Endothelial cell of umbilical vein (primary cell): ENCODE measurements around the gene LMAN2. TPM values are rescaled to one million over a fixed set of nuclear protein-coding genes. Genes with fewer than 3 reads are reported as not detected.

Experiments
- BruUV-seq: library from RNA; stranded (reverse); fragments of 400-500 nt; replicated peaks from 2 replicates; lab custom pipeline; 2021; lab: Mats Ljungman, UMichigan
- CTCF ChIA-PET: fragments of 300-600, 350-600 bp; sonication (Branson Sonifier 250); formaldehyde crosslinking; loops from one replicate; lab custom pipeline; 2021; ENCODE audit warnings: antibody characterized with exemption, inconsistent platforms; lab: Charles Lee
- POLR2A ChIA-PET: fragments of 300-600, 350-600 bp; sonication (Branson Sonifier 250); formaldehyde crosslinking; loops from one replicate; lab custom pipeline; 2021; ENCODE audit warnings: antibody characterized with exemption, inconsistent platforms; lab: Charles Lee
- DNase-seq: peaks from one replicate; pipeline ENCODE4 v3.0.0-alpha.2; 2011; ENCODE audit warnings: low read depth, low spot score
- FAIRE-seq: peaks from 2 replicates; lab custom pipeline; 2011; peaks lifted over from hg19 to GRCh38; lab: Jason Lieb, UNC
- H2AFZ ChIP-seq: 2 replicates; pipeline ENCODE4 v1.6.0; 2012; ENCODE audit warnings: low read depth, low read length, control low read depth, inconsistent platforms
- H3K27ac ChIP-seq: 2 replicates; pipeline ENCODE4 v1.5.1; 2011; ENCODE audit warnings: low read depth, mild to moderate bottlenecking, control low read depth, low read length, moderate library complexity; ENCODE audit not compliant: insufficient read depth
- H3K27me3 ChIP-seq, 2 experiments: 2 replicates each; pipeline versions ENCODE4 v1.6.0 to v1.6.1; 2011; ENCODE audit warnings: low read length in 2 of 2, mixed read lengths in 1 of 2; ENCODE audit not compliant: control insufficient read depth in 2 of 2, insufficient read depth in 2 of 2
- H3K36me3 ChIP-seq, 2 experiments: 2 replicates in 1 of 2; 3 replicates in 1 of 2; pipeline ENCODE4 v1.5.1; 2011; ENCODE audit warnings: low read length in 2 of 2, mild to moderate bottlenecking in 1 of 2, moderate library complexity in 1 of 2; ENCODE audit not compliant: control insufficient read depth in 2 of 2, insufficient read depth in 2 of 2; ENCODE audit errors: extremely low read depth in 1 of 2
- H3K4me1 ChIP-seq: 3 replicates; pipeline ENCODE4 v1.5.1; 2011; ENCODE audit warnings: mild to moderate bottlenecking, low read length; ENCODE audit not compliant: control insufficient read depth, insufficient read depth; ENCODE audit errors: extremely low read depth
- H3K4me2 ChIP-seq: 2 replicates; pipeline ENCODE4 v1.6.1; 2011; ENCODE audit warnings: low read length, control low read depth, mixed read lengths; ENCODE audit not compliant: insufficient read depth
- H3K4me3 ChIP-seq, 3 experiments: fragments of 200-600 bp in 1 of 3; sonication (generic), shearing (Covaris generic) in 1 of 3; replicated peaks in 1 of 3; 2 replicates each; pipeline ENCODE4 v1.5.1; 2011 to 2016; ENCODE audit warnings: control low read depth in 3 of 3, low read length in 3 of 3, mild to moderate bottlenecking in 2 of 3, inconsistent platforms in 1 of 3, low read depth in 1 of 3, moderate library complexity in 1 of 3; ENCODE audit not compliant: insufficient read depth in 1 of 3
- H3K79me2 ChIP-seq: 2 replicates; pipeline ENCODE4 v1.6.0; 2012; ENCODE audit warnings: low read length, inconsistent platforms; ENCODE audit not compliant: control insufficient read depth, insufficient read depth
- H3K9ac ChIP-seq: replicated peaks from 2 replicates; pipeline ENCODE3; 2011; ENCODE audit warnings: low read length, control low read depth; ENCODE audit not compliant: insufficient read depth; ENCODE audit errors: extremely low read depth
- H3K9me1 ChIP-seq: replicated peaks from 3 replicates; pipeline ENCODE4 v1.6.0; 2011; ENCODE audit warnings: mild to moderate bottlenecking, low read length; ENCODE audit not compliant: control insufficient read depth, insufficient read depth; ENCODE audit errors: extremely low read depth
- H3K9me3 ChIP-seq: replicated peaks from 2 replicates; pipeline ENCODE4 v1.5.1; 2012; ENCODE audit warnings: low read length, inconsistent platforms; ENCODE audit not compliant: control insufficient read depth, insufficient read depth
- H4K20me1 ChIP-seq: replicated peaks from 2 replicates; pipeline ENCODE3; 2011; ENCODE audit warnings: mild to moderate bottlenecking, low read length; ENCODE audit not compliant: control insufficient read depth, insufficient read depth; ENCODE audit errors: extremely low read depth
- EZH2 ChIP-seq: IDR thresholded peaks from 2 replicates; pipeline ENCODE4 v1.6.1; 2012; ENCODE audit warnings: borderline replicate concordance, low read depth, mild to moderate bottlenecking, moderate library complexity, low read length, inconsistent platforms; ENCODE audit not compliant: severe bottlenecking
- FOS ChIP-seq: IDR thresholded peaks from 2 replicates; pipeline ENCODE4 v1.6.1; 2011; ENCODE audit warnings: mild to moderate bottlenecking, low read length, moderate library complexity, borderline replicate concordance; ENCODE audit not compliant: insufficient read depth
- GATA2 ChIP-seq: IDR thresholded peaks from 2 replicates; pipeline ENCODE4 v1.7.0; 2011; ENCODE audit warnings: low read depth, mild to moderate bottlenecking, moderate library complexity, mixed read lengths, low read length; ENCODE audit not compliant: insufficient read length, insufficient read depth
- JUN ChIP-seq: IDR thresholded peaks from 2 replicates; pipeline ENCODE4 v1.6.1; 2011; ENCODE audit warnings: borderline replicate concordance, low read depth; ENCODE audit not compliant: insufficient read length, insufficient read depth
- MAX ChIP-seq: IDR thresholded peaks from 2 replicates; pipeline ENCODE4 v1.6.1; 2011; ENCODE audit not compliant: insufficient read depth, insufficient read length
- MYC ChIP-seq: IDR thresholded peaks from one replicate; pipeline ENCODE4 v1.6.1; 2011; ENCODE audit warnings: mild to moderate bottlenecking, low read depth, low read length
- POLR2AphosphoS5 ChIP-seq: IDR thresholded peaks from 2 replicates; pipeline ENCODE4 v1.6.1; 2012; ENCODE audit warnings: low read depth, mild to moderate bottlenecking, control low read depth, low read length, moderate library complexity; ENCODE audit not compliant: insufficient read depth
- dilution Hi-C: fragments of 300-500 bp; cut with MboI; formaldehyde crosslinking; loops from one replicate; pipeline ENCODE4 v1.15.0; 2019; ENCODE audit warnings: low sequenced_read_pairs; ENCODE audit not compliant: extremely low pct_ligation_motif_present
- intact Hi-C: fragments of 100-400 bp; cut with micrococcal nuclease; formaldehyde crosslinking; loops from one replicate; pipeline ENCODE4 v1.10.0; 2022
- polyA plus RNA-seq, 4 experiments: library from polyadenylated mRNA; depleted of rRNA in 3 of 4; stranded (reverse) in 3 of 4; unstranded in 1 of 4; fragments of >200 nt; gene quantifications; 2 replicates each; pipeline versions ENCODE4 v1.2.1 to v1.2.3, GENCODE V29; 2011 to 2012; ENCODE audit warnings: missing spikeins in 1 of 4
- total RNA-seq: library from RNA; stranded (reverse); gene quantifications from 2 replicates; pipeline ENCODE4 v1.2.3, GENCODE V29; 2021

LMAN2 gene
- total and polyA plus RNA-seq, 2 donors (not counting 3 experiments of a cell fraction or from before 2014, with no cell fraction given) = 151 to 370 TPM

- FAIRE-seq = no peak
- Histone ChIP-seq H2AFZ (peak overlapping the region; percentile 36), H3K27ac (no peak overlapping the region), H3K9ac (no peak overlapping the region), H3K79me2 (no peaks in the 10 kb centered on the region), H4K20me1 (no peaks in the 10 kb centered on the region), H3K36me3 (no peaks in the 10 kb centered on the region), H3K4me3 (peak overlapping the region in 1 of 3 experiments; percentile 37), H3K4me1 (peaks cover 28% of the 10 kb centered on the region), H3K9me1 (no peaks in the 10 kb centered on the region), H3K9me3 (no peaks in the 10 kb centered on the region), H3K27me3 (no peaks in the 10 kb centered on the region), H3K4me2 (no peak overlapping the region)
- ChIA-PET POLR2A (interaction anchor here (0.6 to 1.3 kb wide), 6 partner anchors 9 to 130 kb away, joined by 3 to 5 read pairs (median 3); partner anchors contain the start of genes GRK6, PDLIM7 and RGS14), CTCF (interaction anchor here (1.0 to 3.9 kb wide), 11 partner anchors 9 to 130 kb away, joined by 3 to 19 read pairs (median 8); partner anchors contain the start of genes LMAN2, PDLIM7 and RGS14)
- no peak for DNase-seq
- no TSS peak for BruUV-seq
- TF ChIP-seq POLR2AphosphoS5 (no peak), MYC (no peak), FOS (no peak), MAX (peak; percentile 31), GATA2 (no peak), JUN (no peak), EZH2 (no peak)
- intact Hi-C loops = loop anchor here (5.0 kb wide), 1 partner anchor 55 kb away; the partner anchor contains the start of gene MXD3
- dilution Hi-C loops = no loop called here
These were observed 15.9 kb upstream of the LMAN2 start for GRCh38 chr5:177367323-177367848.
